Heart left ventricle (tissue), 16 donors: Measurements from ENCODE around the gene KCNH3. TPM values are rescaled to one million over a fixed set of nuclear protein-coding genes. Genes with fewer than 3 reads are reported as not detected.

ENCODE experiments used
- ATAC-seq, 4 donors: fragments of 200-7000 bp; cut with Tn5 transposase; one replicate each; pipeline ENCODE4 v1.9.1; 2020 to 2022; ENCODE audit warnings: moderate library complexity in 4 of 4, mild to moderate bottlenecking in 3 of 4, moderate number of reproducible peaks in 1 of 4
- DNase-seq, 5 donors: peaks; one replicate each; pipeline ENCODE4 v3.0.0-alpha.2; 2020
- H3K27ac ChIP-seq, 12 donors: fragments of 200-600 bp; sonication (generic) in 4 of 12; one replicate each; pipeline versions ENCODE4 v1.5.0 to v1.8.0; 2016 to 2022; ENCODE audit warnings: mild to moderate bottlenecking in 2 of 12
- H3K27me3 ChIP-seq, 9 donors: fragments of 200-600 bp; sonication (generic) in 2 of 9; one replicate each; pipeline versions ENCODE4 v1.5.1 to v1.8.0; 2016 to 2022; ENCODE audit warnings: mild to moderate bottlenecking in 3 of 9
- H3K36me3 ChIP-seq, 9 donors: fragments of 200-600 bp; sonication (generic) in 2 of 9; one replicate each; pipeline versions ENCODE4 v1.5.0 to v1.8.0; 2018 to 2022; ENCODE audit warnings: mild to moderate bottlenecking in 2 of 9
- H3K4me1 ChIP-seq, 12 donors: fragments of 200-600 bp; sonication (generic) in 4 of 12; one replicate each; pipeline versions ENCODE4 v1.5.0 to v1.8.0; 2016 to 2022; ENCODE audit warnings: mild to moderate bottlenecking in 3 of 12
- H3K4me3 ChIP-seq, 12 donors: fragments of 200-600 bp; sonication (generic) in 4 of 12; one replicate each; pipeline versions ENCODE4 v1.5.0 to v1.8.0; 2017 to 2022; ENCODE audit warnings: mild to moderate bottlenecking in 9 of 12, moderate library complexity in 4 of 12
- H3K9me3 ChIP-seq, 12 donors: fragments of 200-600 bp; sonication (generic) in 4 of 12; one replicate each; pipeline versions ENCODE4 v1.5.0 to v1.8.0; 2016 to 2022; ENCODE audit warnings: mild to moderate bottlenecking in 1 of 12
- POLR2A ChIP-seq, 2 donors: fragments of 450-650 bp; IDR thresholded peaks; one replicate each; pipeline ENCODE4 v1.6.1; 2017; ENCODE audit warnings: antibody characterized with exemption in 2 of 2, mild to moderate bottlenecking in 2 of 2, moderate library complexity in 2 of 2
- WGBS, 4 donors: extraction: QIAGEN DNeasy Blood & Tissue Kit in 2 of 4; methylation state at CpG; one replicate each; pipeline versions ENCODE4 v1.1.5 to v1.1.7; 2013 to 2018; 5-methylcytosine and 5-hydroxymethylcytosine counted together
- intact Hi-C, 10 donors: fragments of 100-400 bp; cut with DNase I; formaldehyde crosslinking; loops; one replicate each; pipeline versions ENCODE4 v1.11.1 to v1.14.2; 2022
- polyA plus RNA-seq, 2 donors: library from polyadenylated mRNA; stranded (reverse); fragments of 200-250 nt; gene quantifications; one replicate each; pipeline ENCODE4 v1.2.3, GENCODE V29; 2013
- total RNA-seq, 9 donors: library from RNA; depleted of rRNA in 2 of 9; stranded (reverse); fragments of >200 nt in 2 of 9; fragmentation: NEBNext Ultra II Directional in 3 of 9; extraction: Animal tissue kit (Norgen Biotek cat#: 25700) in 3 of 9; gene quantifications; one replicate each; pipeline versions ENCODE4 v1.1.0 to v1.2.4, GENCODE V29; 2016 to 2023
- TF ChIP-seq, protein P1 (sequence below), 12 donors: fragments of 200-600 bp; sonication (generic) in 4 of 12; IDR thresholded peaks; one replicate each; pipeline versions ENCODE4 v1.5.0 to v1.8.0; 2018 to 2022; ENCODE audit warnings: antibody characterized with exemption in 12 of 12, mild to moderate bottlenecking in 5 of 12
- donor health status: ischemic (EF 13 %, LVEDD 7.1; RV severe dilation, severe dysfunction).
- donor health status: healthy with polysubstance abuse.
- donor health status: DM: no; HTN: yes; CAD: no.
- donor health status: DM: no; HTN: no; CAD: no.
- donor health status: ischemic (EF 25% LVEDD 6.9; RV normal size, moderate dysfunction).
- donor health status: ischemic (EF 25% LVEDD 5.7; RV mildly dilated, moderate dysfunction).
- donor health status: healthy.
- donor health status: DM: yes; HTN: yes; CAD: no.
- donor health status: ischemic (EF 35%, LVEDD 5.7; RV mildly dilated, moderate dysfunction).
- donor health status: nonischemic (EF 11% LVEDD 7.7; RV severe dilation, severe dysfunction).
- donor health status: DM: yes; HTN: yes; CAD: no.
- donor health status: PGD.
- donor health status: ischemic (EF 29% LVEDD 5.4; RV normal size, mild dysfunction).
- donor health status: nonischemic (EF 23%, LVEDD 6.1; RV moderate dilation, normal function).

The KCNH3 gene
- total and polyA plus RNA-seq, 11 donors = 0.14 to 2.2 (median 0.40) TPM

DNA sequence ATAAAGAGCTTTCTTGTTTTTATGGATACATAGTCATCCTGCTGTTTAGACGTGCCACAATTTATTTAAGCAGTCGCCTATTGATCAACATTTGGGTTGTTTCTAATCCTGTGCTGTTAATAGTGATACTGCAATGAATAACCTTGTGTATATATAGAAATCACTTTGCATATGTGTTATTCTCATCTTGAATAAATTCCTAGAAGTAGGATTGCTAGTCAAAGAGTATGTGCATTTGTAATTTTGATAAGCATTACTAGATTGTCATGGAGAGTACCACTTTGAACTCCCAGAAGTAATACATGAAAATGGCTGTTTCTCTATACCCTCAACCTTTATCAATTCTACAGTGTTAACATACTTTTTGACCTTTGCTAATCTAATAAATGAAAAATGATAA, 44.9 kb upstream of the KCNH3 start:
- no peak for DNase-seq
- Histone ChIP-seq H3K4me3 (no peak overlapping the region), H3K27ac (no peak overlapping the region), H3K27me3 (no peaks in the 10 kb centered on the region), H3K4me1 (no peaks in the 10 kb centered on the region), H3K9me3 (no peaks in the 10 kb centered on the region), H3K36me3 (peaks cover 0 to 55% (median 20%) of the 10 kb centered on the region in 9 donors)
- TF ChIP-seq, protein P1, sequence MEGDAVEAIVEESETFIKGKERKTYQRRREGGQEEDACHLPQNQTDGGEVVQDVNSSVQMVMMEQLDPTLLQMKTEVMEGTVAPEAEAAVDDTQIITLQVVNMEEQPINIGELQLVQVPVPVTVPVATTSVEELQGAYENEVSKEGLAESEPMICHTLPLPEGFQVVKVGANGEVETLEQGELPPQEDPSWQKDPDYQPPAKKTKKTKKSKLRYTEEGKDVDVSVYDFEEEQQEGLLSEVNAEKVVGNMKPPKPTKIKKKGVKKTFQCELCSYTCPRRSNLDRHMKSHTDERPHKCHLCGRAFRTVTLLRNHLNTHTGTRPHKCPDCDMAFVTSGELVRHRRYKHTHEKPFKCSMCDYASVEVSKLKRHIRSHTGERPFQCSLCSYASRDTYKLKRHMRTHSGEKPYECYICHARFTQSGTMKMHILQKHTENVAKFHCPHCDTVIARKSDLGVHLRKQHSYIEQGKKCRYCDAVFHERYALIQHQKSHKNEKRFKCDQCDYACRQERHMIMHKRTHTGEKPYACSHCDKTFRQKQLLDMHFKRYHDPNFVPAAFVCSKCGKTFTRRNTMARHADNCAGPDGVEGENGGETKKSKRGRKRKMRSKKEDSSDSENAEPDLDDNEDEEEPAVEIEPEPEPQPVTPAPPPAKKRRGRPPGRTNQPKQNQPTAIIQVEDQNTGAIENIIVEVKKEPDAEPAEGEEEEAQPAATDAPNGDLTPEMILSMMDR (IDR thresholded peaks at IDR 0.05) = no peak
- no peak for TF ChIP-seq POLR2A (IDR thresholded peaks at IDR 0.05)
- no peak for ATAC-seq
- WGBS, 4 donors = 49 to 98% (median 86%) methylated on average over 2 of the region's 2 CpGs
- intact Hi-C loops = no loop called here

DNA sequence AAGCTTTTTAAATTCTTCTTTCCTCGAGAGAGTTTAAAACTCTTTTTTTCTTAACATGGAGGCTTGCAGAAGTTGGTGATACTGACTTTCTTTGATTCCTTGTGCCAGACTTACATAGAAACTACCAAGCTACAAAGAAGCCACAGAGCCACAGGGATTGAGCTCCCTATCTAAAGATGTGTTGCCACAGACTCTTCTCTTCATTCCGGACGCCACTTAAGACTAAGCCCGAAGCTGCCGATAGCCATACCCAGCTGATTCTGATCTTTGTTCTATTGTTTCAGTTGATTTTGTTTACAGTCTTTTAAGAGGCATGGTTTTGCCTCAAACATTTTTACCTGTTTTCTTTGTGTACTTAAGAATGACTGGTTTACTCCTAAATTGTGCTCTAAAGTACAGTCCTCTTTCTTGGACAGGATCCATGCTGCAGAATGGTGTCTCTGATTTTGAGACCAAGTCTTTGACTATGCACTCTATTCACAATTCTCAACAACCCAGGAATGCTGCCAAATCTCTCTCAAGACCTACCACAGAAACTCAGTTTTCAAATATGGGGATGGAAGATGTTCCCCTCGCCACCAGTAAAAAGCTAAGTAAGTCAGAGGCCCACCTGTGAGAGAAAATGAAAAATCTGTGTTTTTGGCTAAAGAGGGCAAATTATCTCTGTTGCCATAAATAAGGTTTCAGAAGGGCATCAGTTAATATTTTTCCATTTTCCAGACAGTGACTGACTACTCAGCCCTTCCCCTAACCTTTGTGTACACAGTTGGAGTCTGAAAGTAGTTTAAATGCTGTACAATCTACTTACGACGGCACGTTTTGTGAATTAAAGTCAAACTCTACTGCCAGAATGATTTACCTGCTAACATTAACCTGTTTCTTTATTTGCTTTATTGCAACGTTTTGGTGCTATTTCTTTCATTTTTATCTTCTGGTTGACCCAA, 42.1 kb upstream of the KCNH3 start:
- Histone ChIP-seq H3K36me3 (peaks cover 0 to 61% (median 25%) of the 10 kb centered on the region in 9 donors), H3K4me1 (no peaks in the 10 kb centered on the region)
- TF ChIP-seq, protein P1 (IDR thresholded peaks at IDR 0.05) = no peak
- no peak for TF ChIP-seq POLR2A (IDR thresholded peaks at IDR 0.05)

DNA sequence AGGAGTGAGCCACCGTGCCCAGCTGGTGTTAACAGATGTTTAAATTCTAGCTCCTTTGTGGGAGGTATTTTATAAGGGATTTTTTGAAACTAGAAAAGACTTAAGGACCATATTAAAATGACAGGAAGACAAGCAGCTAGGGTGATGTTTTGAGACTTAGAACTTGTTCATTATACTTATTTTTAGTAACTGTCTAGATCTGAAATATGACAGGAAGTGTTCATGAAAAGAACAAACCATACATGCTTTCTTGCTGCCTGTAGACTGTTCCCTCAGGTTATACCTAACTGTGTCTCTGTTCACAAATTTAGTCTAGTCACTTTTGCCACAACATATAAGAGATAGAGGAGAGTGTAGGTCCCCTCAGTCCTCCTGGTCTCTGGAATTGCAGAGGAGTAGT, 36.9 kb upstream of the KCNH3 start:
- DNase-seq = no peak
- Histone ChIP-seq H3K27me3 (no peaks in the 10 kb centered on the region), H3K9me3 (no peaks in the 10 kb centered on the region), H3K36me3 (peaks cover 0 to 40% (median 19%) of the 10 kb centered on the region in 9 donors), H3K27ac (no peak overlapping the region), H3K4me1 (peaks cover 0 to 4% (median 0%) of the 10 kb centered on the region in 12 donors), H3K4me3 (no peak overlapping the region)
- intact Hi-C loops = no loop called here
- WGBS, 4 donors = 60 to 84% (median 77%) methylated on average over 1 of the region's 1 CpG
- TF ChIP-seq, protein P1 (IDR thresholded peaks at IDR 0.05) = no peak
- TF ChIP-seq POLR2A (IDR thresholded peaks at IDR 0.05) = no peak
- no peak for ATAC-seq

More for the DNA sequence above, 42.1 kb upstream of the KCNH3 start:
- H3K27me3 ChIP-seq = no peaks in the 10 kb centered on the region
- H3K27ac ChIP-seq = no peak overlapping the region
- DNase-seq = no peak
- ATAC-seq = no peak
- no peaks in the 10 kb centered on the region for H3K9me3 ChIP-seq
- intact Hi-C loops = no loop called here
- WGBS, 4 donors = 89 to 92% (median 89%) methylated on average over 10 of the region's 10 CpGs
- H3K4me3 ChIP-seq = no peak overlapping the region

DNA sequence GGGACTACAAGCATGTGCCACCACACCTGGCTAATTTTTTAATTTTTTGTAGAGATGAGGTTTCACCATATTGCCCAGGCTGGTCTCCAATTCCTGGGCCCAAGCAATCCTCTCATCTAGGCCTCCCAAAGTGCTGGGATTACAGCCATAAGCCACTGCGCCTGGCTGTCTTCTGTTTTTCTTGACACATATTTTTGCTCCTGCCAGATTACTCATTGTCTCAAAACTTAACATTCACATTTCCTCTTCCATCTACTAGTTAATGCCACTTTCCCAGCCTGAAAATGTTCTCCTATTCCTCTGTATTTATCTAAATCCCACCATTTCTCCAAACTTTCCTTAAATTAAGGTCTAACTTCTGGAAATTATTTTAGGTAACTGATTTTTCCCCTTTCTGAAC, 36.2 kb upstream of the KCNH3 start:
- Histone ChIP-seq H3K4me1 (peaks cover 0 to 4% (median 0%) of the 10 kb centered on the region in 12 donors), H3K27me3 (no peaks in the 10 kb centered on the region), H3K36me3 (peaks cover 0 to 37% (median 15%) of the 10 kb centered on the region in 9 donors), H3K4me3 (no peak overlapping the region), H3K27ac (no peak overlapping the region), H3K9me3 (no peaks in the 10 kb centered on the region)
- TF ChIP-seq POLR2A (IDR thresholded peaks at IDR 0.05) = no peak
- TF ChIP-seq, protein P1 (IDR thresholded peaks at IDR 0.05) = no peak
- ATAC-seq = no peak
- DNase-seq = no peak
- 92 to 98% (median 96%) methylated on average over 1 of the region's 1 CpG for WGBS, 4 donors
- intact Hi-C loops = no loop called here
